HepG2 (cell line): ENCODE results near the gene OPTN.

Source experiments
- CEBPB ChIP-seq: IDR thresholded peaks from 2 replicates; pipeline ENCODE4 v1.6.1; 2011; ENCODE audit warnings: low read depth, low read length, improper control_type of control experiment, borderline replicate concordance
- CTCF ChIP-seq: sonication (generic); formaldehyde crosslinking; IDR thresholded peaks from 2 replicates; pipeline ENCODE4 v1.5.0; 2020; ENCODE audit warnings: mild to moderate bottlenecking, missing genetic modification reagents, moderate library complexity
- EP300 ChIP-seq, 3 experiments: sonication (generic) in 1 of 3; formaldehyde crosslinking in 1 of 3; IDR thresholded peaks; 2 replicates each; pipeline versions ENCODE4 v1.5.1 to v1.6.1; 2011 to 2020; ENCODE audit warnings: low read depth in 2 of 3, low read length in 2 of 3, borderline replicate concordance in 1 of 3, improper control_type of control experiment in 1 of 3, mild to moderate bottlenecking in 1 of 3, missing genetic modification reagents in 1 of 3, moderate library complexity in 1 of 3
- HMGA1 ChIP-seq: sonication (generic); formaldehyde crosslinking; conservative IDR thresholded peaks from 2 replicates; pipeline ENCODE4 v1.4.0; 2020; ENCODE audit warnings: missing genetic modification reagents
- PBX3 ChIP-seq: sonication (generic); formaldehyde crosslinking; IDR thresholded peaks from 2 replicates; pipeline ENCODE4 v1.8.1; 2023; ENCODE audit warnings: missing genetic modification reagents, inconsistent platforms, borderline replicate concordance
- TAF1 ChIP-seq: sonication (generic); formaldehyde crosslinking; IDR thresholded peaks from 2 replicates; pipeline ENCODE4 v1.4.0; 2020; ENCODE audit warnings: missing genetic modification reagents
- UBTF ChIP-seq: sonication (generic); formaldehyde crosslinking; IDR thresholded peaks from 2 replicates; pipeline ENCODE4 v1.4.0; 2020; ENCODE audit warnings: mild to moderate bottlenecking, missing genetic modification reagents
- YY1 ChIP-seq: IDR thresholded peaks from 2 replicates; pipeline ENCODE4 v1.6.1; 2011; ENCODE audit warnings: low read length, low read depth, moderate library complexity, mild to moderate bottlenecking; ENCODE audit not compliant: insufficient read depth, insufficient replicate concordance
- ZFX ChIP-seq: sonication (generic); formaldehyde crosslinking; IDR thresholded peaks from 2 replicates; pipeline ENCODE4 v1.4.0; 2020; ENCODE audit warnings: mild to moderate bottlenecking, low read depth, missing genetic modification reagents, moderate library complexity
- ZNF331 ChIP-seq: sonication (generic); formaldehyde crosslinking; IDR thresholded peaks from 2 replicates; pipeline ENCODE4 v1.4.0; 2020; ENCODE audit warnings: missing genetic modification reagents
- ZNF672 ChIP-seq: sonication (generic); formaldehyde crosslinking; IDR thresholded peaks from 2 replicates; pipeline ENCODE4 v1.8.1; 2022; ENCODE audit warnings: missing genetic modification reagents
- ZNF792 ChIP-seq: IDR thresholded peaks from 2 replicates; pipeline ENCODE4 v1.6.1; 2016
- ZNF879 ChIP-seq: sonication (generic); formaldehyde crosslinking; IDR thresholded peaks from 2 replicates; pipeline ENCODE4 v1.8.1; 2023; ENCODE audit warnings: missing genetic modification reagents

- TF ChIP-seq PBX3 (CRISPR knock-in tag) (no peak), TAF1 (no peak), ZNF331 (CRISPR knock-in tag) (no peak), YY1 (no peak), HMGA1 (CRISPR knock-in tag) (no peak), ZNF792 (CRISPR knock-in tag) (no peak), ZNF672 (CRISPR knock-in tag) (no peak), ZFX (CRISPR knock-in tag) (no peak), EP300 (IDR thresholded peaks at IDR 0.05; ENCODE audit: low read depth in 2 of 2, low read length in 2 of 2) (no peak), EP300 (CRISPR knock-in tag; IDR thresholded peaks at IDR 0.05; ENCODE audit: borderline replicate concordance) (no peak), ZNF879 (CRISPR knock-in tag) (no peak), UBTF (CRISPR knock-in tag) (no peak), CTCF (no peak), CEBPB (no peak)
Observed at GRCh38 chr10:13140627-13141190, 40.7 kb downstream of the OPTN start.
